K562 (cell line): ENCODE results near the gene SART3. TPM values are rescaled to one million over a fixed set of nuclear protein-coding genes. Genes with fewer than 3 reads are reported as not detected.

Source experiments
- ARNT ChIP-seq, 2 experiments: fragments of 450-650 bp; IDR thresholded peaks; 2 replicates each; pipeline ENCODE4 v1.6.1; 2016; ENCODE audit warnings: mild to moderate bottlenecking in 1 of 2
- ASH1L ChIP-seq: fragments of 450-650 bp; IDR thresholded peaks from 2 replicates; pipeline ENCODE4 v1.6.1; 2018; ENCODE audit warnings: borderline replicate concordance, mild to moderate bottlenecking, low read depth; ENCODE audit not compliant: partially characterized antibody
- DMBX1 ChIP-seq: fragments of 250-450 bp; sonication (Bioruptor Pico); IDR thresholded peaks from 2 replicates; pipeline ENCODE4 v1.8.0; 2022; ENCODE audit warnings: inconsistent platforms, mild to moderate bottlenecking, moderate library complexity, borderline replicate concordance
- E2F5 ChIP-seq: sonication (generic); formaldehyde crosslinking; IDR thresholded peaks from 2 replicates; pipeline ENCODE4 v1.8.0; 2022; ENCODE audit warnings: mild to moderate bottlenecking, missing genetic modification reagents
- EGR1 ChIP-seq: fragments of 450-650 bp; conservative IDR thresholded peaks from 2 replicates; pipeline ENCODE4 v1.6.1; 2017; ENCODE audit warnings: mild to moderate bottlenecking
- EHMT2 ChIP-seq: fragments of 450-650 bp; IDR thresholded peaks from 2 replicates; pipeline ENCODE4 v1.6.1; 2018; ENCODE audit warnings: antibody characterized with exemption
- EP400 ChIP-seq: fragments of 450-650 bp; IDR thresholded peaks from 2 replicates; pipeline ENCODE4 v1.6.1; 2017; ENCODE audit warnings: antibody characterized with exemption, mild to moderate bottlenecking, moderate library complexity
- ETV6 ChIP-seq, 3 experiments: fragments of 150-350 bp in 1 of 3; sonication (generic) in 1 of 3; formaldehyde crosslinking in 1 of 3; IDR thresholded peaks; 2 replicates each; pipeline versions ENCODE4 v1.6.1 to v1.8.0; 2014 to 2022; ENCODE audit warnings: borderline replicate concordance in 2 of 3, low read depth in 2 of 3, antibody characterized with exemption in 1 of 3, low read length in 1 of 3, mild to moderate bottlenecking in 1 of 3, missing genetic modification reagents in 1 of 3
- FOXP1 ChIP-seq: sonication (generic); formaldehyde crosslinking; IDR thresholded peaks from 2 replicates; pipeline ENCODE4 v1.8.0; 2022; ENCODE audit warnings: mild to moderate bottlenecking, missing genetic modification reagents
- MAZ ChIP-seq, 2 experiments: fragments of 450-650 bp in 1 of 2; sonication (generic) in 1 of 2; formaldehyde crosslinking; IDR thresholded peaks in 1 of 2; conservative IDR thresholded peaks in 1 of 2; 2 replicates each; pipeline versions ENCODE4 v1.4.0 to v1.5.0; 2020; ENCODE audit warnings: mild to moderate bottlenecking in 1 of 2, missing genetic modification reagents in 1 of 2
- MNT ChIP-seq, 2 experiments: fragments of 450-650 bp; conservative IDR thresholded peaks; 2 replicates each; pipeline ENCODE4 v1.6.1; 2017; ENCODE audit warnings: mild to moderate bottlenecking in 2 of 2, moderate library complexity in 2 of 2
- MTA2 ChIP-seq: fragments of 450-650 bp; IDR thresholded peaks from 2 replicates; pipeline ENCODE4 v1.6.1; 2016; ENCODE audit warnings: low read depth
- NONO ChIP-seq, 2 experiments: fragments of 200-400 bp in 1 of 2; fragments of 450-650 bp in 1 of 2; formaldehyde crosslinking in 1 of 2; IDR thresholded peaks; 2 replicates each; pipeline ENCODE4 v1.6.1; 2017; ENCODE audit warnings: low read depth in 2 of 2, mild to moderate bottlenecking in 2 of 2, moderate library complexity in 2 of 2, low read length in 1 of 2
- PKNOX1 ChIP-seq: fragments of 450-650 bp; IDR thresholded peaks from 2 replicates; pipeline ENCODE4 v1.6.1; 2016
- PML ChIP-seq: IDR thresholded peaks from 2 replicates; pipeline ENCODE4 v1.6.1; 2012; ENCODE audit warnings: low read length, inconsistent platforms
- POLR2A ChIP-seq: fragments of 450-650 bp; conservative IDR thresholded peaks from 2 replicates; pipeline ENCODE4 v1.6.1; 2016
- POLR2G ChIP-seq: fragments of 200-400 bp; formaldehyde crosslinking; IDR thresholded peaks from 2 replicates; pipeline ENCODE4 v1.6.1; 2017; ENCODE audit warnings: low read depth, mild to moderate bottlenecking, antibody characterized with exemption, low read length, moderate library complexity
- SRSF1 ChIP-seq: fragments of 200-400 bp; formaldehyde crosslinking; IDR thresholded peaks from 2 replicates; pipeline ENCODE4 v1.6.1; 2017; ENCODE audit warnings: mild to moderate bottlenecking, low read depth, low read length, moderate library complexity
- STAT5B ChIP-seq: fragments of 250-450 bp; sonication (Bioruptor Pico); IDR thresholded peaks from 2 replicates; pipeline ENCODE4 v1.8.0; 2021; ENCODE audit warnings: mild to moderate bottlenecking, inconsistent platforms
- SUPT5H ChIP-seq: fragments of 450-650 bp; IDR thresholded peaks from 2 replicates; pipeline ENCODE4 v1.6.1; 2016
- TBP ChIP-seq: optimal IDR thresholded peaks from 2 replicates; pipeline ENCODE3; 2011; ENCODE audit warnings: low read depth, low read length, improper control_type of control experiment
- TCF15 ChIP-seq: fragments of 250-450 bp; sonication (Bioruptor Pico); IDR thresholded peaks from 2 replicates; pipeline ENCODE4 v1.8.0; 2022; ENCODE audit warnings: moderate library complexity, mild to moderate bottlenecking, inconsistent platforms
- ZNF197 ChIP-seq: fragments of 200-800 bp; sonication (Bioruptor generic); IDR thresholded peaks from 2 replicates; pipeline ENCODE4 v1.6.1; 2016; ENCODE audit warnings: low read depth, missing genetic modification characterization, missing compliant biosample characterization
- ZNF639 ChIP-seq, 2 experiments: fragments of 200-800 bp in 1 of 2; sonication (Bioruptor generic) in 1 of 2; sonication (generic) in 1 of 2; formaldehyde crosslinking in 1 of 2; IDR thresholded peaks in 1 of 2; conservative IDR thresholded peaks in 1 of 2; 2 replicates each; pipeline versions ENCODE4 v1.5.0 to v1.6.1; 2016 to 2020; ENCODE audit warnings: missing compliant biosample characterization in 1 of 2, missing genetic modification characterization in 1 of 2, missing genetic modification reagents in 1 of 2
- ZNF717 ChIP-seq: fragments of 250-450 bp; sonication (Bioruptor Pico); IDR thresholded peaks from 2 replicates; pipeline ENCODE4 v1.5.0; 2021
- polyA plus RNA-seq, 8 experiments: library from polyadenylated mRNA; depleted of rRNA in 4 of 8; stranded (reverse) in 5 of 8; unstranded in 3 of 8; fragments of >200 nt; fragmentation: Nextera tagmentation in 2 of 8; fragmentation: Illumina TruSeq in 1 of 8; extraction: Ambion mirVana in 2 of 8; extraction: Trizol in 1 of 8; gene quantifications; 2 replicates each; pipeline versions ENCODE4 v1.2.1 to v1.2.3, GENCODE V29; 2011 to 2014; ENCODE audit warnings: inconsistent platforms in 1 of 8, missing spikeins in 1 of 8
- total RNA-seq, 7 experiments: library from RNA; depleted of rRNA in 6 of 7; stranded (reverse); fragments of >200 nt in 6 of 7; fragmentation: Illumina TruSeq in 2 of 7; extraction: Trizol in 2 of 7; gene quantifications; 2 replicates each; pipeline versions ENCODE4 v1.2.1 to v1.2.3, GENCODE V29; 2011 to 2021; ENCODE audit warnings: low replicate concordance in 1 of 7

The SART3 gene
- total and polyA plus RNA-seq, 9 of the 15 experiments (the other 6 are each of a cell fraction or from before 2014, with no cell fraction given), result 8.9 to 167 (median 56.7) TPM

- TF ChIP-seq MAZ (CRISPR knock-in tag; conservative IDR thresholded peaks at IDR 0.05 in 1 of 2, IDR thresholded peaks at IDR 0.05 in 1 of 2), result no peak
- TF ChIP-seq TBP, result peak; percentile 38
- TF ChIP-seq ASH1L, result no peak
- no peak for TF ChIP-seq NONO (IDR thresholded peaks at IDR 0.05; ENCODE audit: low read depth in 2 of 2, low read length in 1 of 2)
- no peak for TF ChIP-seq SRSF1
- TF ChIP-seq EHMT2, result no peak
- TF ChIP-seq TCF15 (CRISPR knock-in tag), result no peak
- peak in 1 of 2 experiments; percentile 41; a peak in 1 of 4 replicates for TF ChIP-seq ARNT (IDR thresholded peaks at IDR 0.05)
- peak; percentile 60 for TF ChIP-seq SUPT5H
- TF ChIP-seq STAT5B, result no peak
- TF ChIP-seq EGR1, result peak; percentile 31; the same call in 1 of the 2 replicates
- peak; percentile 29; the same call in 1 of the 2 replicates for TF ChIP-seq PML
- TF ChIP-seq ZNF639 (CRISPR knock-in tag; conservative IDR thresholded peaks at IDR 0.05 in 1 of 2, IDR thresholded peaks at IDR 0.05 in 1 of 2), result no peak
- no peak for TF ChIP-seq FOXP1 (CRISPR knock-in tag)
- TF ChIP-seq EP400, result peak; percentile 41
- no peak for TF ChIP-seq DMBX1 (CRISPR knock-in tag)
- TF ChIP-seq POLR2A, result peak; percentile 76
- 0 out of 2 replicates have a peak, but pooled peaks have one; percentile 3 for TF ChIP-seq POLR2G
- TF ChIP-seq ETV6 (IDR thresholded peaks at IDR 0.05; ENCODE audit: borderline replicate concordance in 1 of 2, low read depth in 2 of 2, low read length in 1 of 2), result no peak
- no peak for TF ChIP-seq ETV6 (CRISPR knock-in tag; IDR thresholded peaks at IDR 0.05; ENCODE audit: borderline replicate concordance)
- 0 out of 2 replicates have a peak, but pooled peaks have one; percentile 25 for TF ChIP-seq ZNF197 (CRISPR knock-in tag)
- TF ChIP-seq MTA2, result no peak
- TF ChIP-seq E2F5 (CRISPR knock-in tag), result no peak
- 0 out of 4 replicates have a peak, but pooled peaks of 1 of the 2 experiments have one; percentile 2 for TF ChIP-seq MNT (conservative IDR thresholded peaks at IDR 0.05)
- no peak for TF ChIP-seq ZNF717 (CRISPR knock-in tag)
- TF ChIP-seq PKNOX1, result no peak
These were observed 83.1 kb downstream of the SART3 start (continued) for GRCh38 chr12:108477881-108478259.
